ENCODE data around the gene CKMT2.

GRCh38 chr5:81249240-81249639, 16.1 kb downstream of the CKMT2 start:
- TF ChIP-seq POLR2AphosphoS5 (IDR thresholded peaks at IDR 0.05; ENCODE audit: borderline replicate concordance, low read depth, low read length) (no peak), EZH2 (IDR thresholded peaks at IDR 0.05) (no peak), FOXP2 (optimal IDR thresholded peaks at IDR 0.05; ENCODE audit: control extremely low read depth, extremely low read length, insufficient read depth) (no peak)
